Natural killer cell (primary cell): Measurements from ENCODE around the gene AGPAT2. TPM values are rescaled to one million over a fixed set of nuclear protein-coding genes. Genes with fewer than 3 reads are reported as not detected.
A peak's percentile ranks its signal among the peaks of the same experiment; 100 is the strongest.

ENCODE experiments used
- ATAC-seq, 3 donors: fragments of 150-1000 bp in 2 of 3; fragments of 200-7000 bp in 1 of 3; cut with Tn5 transposase; 1 replicate in 1 of 3; 2 replicates in 2 of 3; pipeline ENCODE4 v1.10.0; 2021; ENCODE audit warnings: mild to moderate bottlenecking in 2 of 3, moderate library complexity in 2 of 3
- DNase-seq, 2 donors: peaks; one replicate each; pipeline versions ENCODE4 v3.0.0 to v3.0.0-alpha.2; 2013 to 2021; ENCODE audit warnings: mixed read lengths in 1 of 2
- H3K27ac ChIP-seq: one replicate; pipeline ENCODE4 v1.5.1; 2013; ENCODE audit warnings: mild to moderate bottlenecking, low read length
- H3K27me3 ChIP-seq: one replicate; pipeline ENCODE4 v1.6.1; 2013; ENCODE audit warnings: low read length; ENCODE audit not compliant: control insufficient read depth, insufficient read depth
- H3K36me3 ChIP-seq: one replicate; pipeline ENCODE4 v1.6.1; 2013; ENCODE audit warnings: low read length; ENCODE audit not compliant: control insufficient read depth, insufficient read depth
- H3K4me1 ChIP-seq: one replicate; pipeline ENCODE4 v1.6.1; 2013; ENCODE audit warnings: low read length; ENCODE audit not compliant: control insufficient read depth, insufficient read depth
- H3K4me3 ChIP-seq: one replicate; pipeline ENCODE4 v1.5.1; 2013; ENCODE audit warnings: low read length
- H3K9me3 ChIP-seq: one replicate; pipeline ENCODE4 v1.6.1; 2013; ENCODE audit warnings: low read length; ENCODE audit not compliant: control insufficient read depth, insufficient read depth
- H3K27ac Mint-ChIP-seq, 2 donors: one replicate each; pipeline ENCODE4 v1.8.0; 2022; ENCODE audit warnings: mild to moderate bottlenecking in 2 of 2, mixed read lengths in 2 of 2, moderate library complexity in 1 of 2
- H3K27me3 Mint-ChIP-seq, 2 donors: one replicate each; pipeline ENCODE4 v1.8.0; 2022; ENCODE audit warnings: low read depth in 2 of 2, mixed read lengths in 2 of 2
- H3K36me3 Mint-ChIP-seq: one replicate; pipeline ENCODE4 v1.8.0; 2022; ENCODE audit warnings: mixed read lengths
- H3K4me1 Mint-ChIP-seq, 2 donors: one replicate each; pipeline ENCODE4 v1.8.0; 2022; ENCODE audit warnings: mixed read lengths in 2 of 2
- H3K4me3 Mint-ChIP-seq: one replicate; pipeline ENCODE4 v1.8.0; 2022; ENCODE audit warnings: mild to moderate bottlenecking, moderate library complexity, mixed read lengths
- H3K9me3 Mint-ChIP-seq, 2 donors: one replicate each; pipeline ENCODE4 v1.8.0; 2022; ENCODE audit warnings: mixed read lengths in 2 of 2
- WGBS: methylation state at CpG from one replicate; pipeline ENCODE4 v1.1.7; 2013; ENCODE audit warnings: missing lambda C conversion rate; ENCODE audit not compliant: insufficient coverage; 5-methylcytosine and 5-hydroxymethylcytosine counted together
- intact Hi-C: fragments of 100-400 bp; cut with micrococcal nuclease; formaldehyde crosslinking; loops from one replicate; pipeline ENCODE4 v1.14.2; 2022
- total RNA-seq, 4 donors: library from RNA; stranded (reverse); fragments of 120-200 nt in 1 of 4; gene quantifications; one replicate each; pipeline versions ENCODE4 v1.2.3 to v1.2.4, GENCODE V29; 2013 to 2022
- TF ChIP-seq, protein P1 (sequence below): fragments of 200-600 bp; IDR thresholded peaks from one replicate; pipeline ENCODE4 v1.8.0; 2022; ENCODE audit warnings: antibody characterized with exemption

AGPAT2 gene
- total RNA-seq, 3 donors from 2014 or later (not counting 1 experiment from before 2014, with no cell fraction given): 10.3 to 19.4 (median 12.0) TPM

DNA sequence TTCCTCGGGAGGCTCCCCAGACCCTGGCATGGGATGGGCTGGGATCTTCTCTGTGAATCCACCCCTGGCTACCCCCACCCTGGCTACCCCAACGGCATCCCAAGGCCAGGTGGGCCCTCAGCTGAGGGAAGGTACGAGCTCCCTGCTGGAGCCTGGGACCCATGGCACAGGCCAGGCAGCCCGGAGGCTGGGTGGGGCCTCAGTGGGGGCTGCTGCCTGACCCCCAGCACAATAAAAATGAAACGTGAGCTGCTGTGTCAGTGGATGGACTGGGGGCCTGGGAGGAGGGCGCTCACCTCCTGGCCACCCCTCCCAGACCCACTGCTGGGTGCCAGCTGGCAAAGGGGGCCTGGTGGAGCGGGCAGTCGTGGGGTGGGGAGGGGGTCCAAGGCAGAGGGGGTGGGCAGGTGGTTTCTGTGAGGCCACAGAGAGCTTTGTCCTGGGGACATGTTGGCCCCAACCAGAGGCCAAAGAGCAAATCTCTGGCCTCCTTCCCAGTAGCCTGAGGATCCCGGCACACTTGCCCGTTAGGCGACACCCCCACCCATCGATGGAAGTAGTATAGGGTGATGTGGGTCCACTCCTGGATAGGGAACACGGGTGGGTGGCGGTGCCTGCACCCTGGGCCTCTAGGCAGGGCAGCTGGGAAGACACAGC is 14.7 kb downstream of the AGPAT2 start:
- no peak overlapping the region for H3K4me3 ChIP-seq
- intact Hi-C loops: no loop called here
- no peaks in the 10 kb centered on the region for H3K9me3 Mint-ChIP-seq
- H3K4me1 ChIP-seq: no peaks in the 10 kb centered on the region
- DNase-seq: no peak
- H3K27ac ChIP-seq: no peak overlapping the region
- no peak for ATAC-seq
- no peaks in the 10 kb centered on the region for H3K27me3 ChIP-seq
- H3K27ac Mint-ChIP-seq: no peak overlapping the region
- H3K4me3 Mint-ChIP-seq: no peak overlapping the region
- WGBS: 85% methylated on average over 13 of the region's 14 CpGs
- peaks cover 0 to 6% of the 10 kb centered on the region in 2 donors for H3K4me1 Mint-ChIP-seq
- H3K9me3 ChIP-seq: no peaks in the 10 kb centered on the region
- TF ChIP-seq, protein P1, sequence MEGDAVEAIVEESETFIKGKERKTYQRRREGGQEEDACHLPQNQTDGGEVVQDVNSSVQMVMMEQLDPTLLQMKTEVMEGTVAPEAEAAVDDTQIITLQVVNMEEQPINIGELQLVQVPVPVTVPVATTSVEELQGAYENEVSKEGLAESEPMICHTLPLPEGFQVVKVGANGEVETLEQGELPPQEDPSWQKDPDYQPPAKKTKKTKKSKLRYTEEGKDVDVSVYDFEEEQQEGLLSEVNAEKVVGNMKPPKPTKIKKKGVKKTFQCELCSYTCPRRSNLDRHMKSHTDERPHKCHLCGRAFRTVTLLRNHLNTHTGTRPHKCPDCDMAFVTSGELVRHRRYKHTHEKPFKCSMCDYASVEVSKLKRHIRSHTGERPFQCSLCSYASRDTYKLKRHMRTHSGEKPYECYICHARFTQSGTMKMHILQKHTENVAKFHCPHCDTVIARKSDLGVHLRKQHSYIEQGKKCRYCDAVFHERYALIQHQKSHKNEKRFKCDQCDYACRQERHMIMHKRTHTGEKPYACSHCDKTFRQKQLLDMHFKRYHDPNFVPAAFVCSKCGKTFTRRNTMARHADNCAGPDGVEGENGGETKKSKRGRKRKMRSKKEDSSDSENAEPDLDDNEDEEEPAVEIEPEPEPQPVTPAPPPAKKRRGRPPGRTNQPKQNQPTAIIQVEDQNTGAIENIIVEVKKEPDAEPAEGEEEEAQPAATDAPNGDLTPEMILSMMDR: no peak
- H3K36me3 ChIP-seq: no peaks in the 10 kb centered on the region
- H3K36me3 Mint-ChIP-seq: no peaks in the 10 kb centered on the region
- peaks cover 0 to 3% of the 10 kb centered on the region in 2 donors for H3K27me3 Mint-ChIP-seq

DNA sequence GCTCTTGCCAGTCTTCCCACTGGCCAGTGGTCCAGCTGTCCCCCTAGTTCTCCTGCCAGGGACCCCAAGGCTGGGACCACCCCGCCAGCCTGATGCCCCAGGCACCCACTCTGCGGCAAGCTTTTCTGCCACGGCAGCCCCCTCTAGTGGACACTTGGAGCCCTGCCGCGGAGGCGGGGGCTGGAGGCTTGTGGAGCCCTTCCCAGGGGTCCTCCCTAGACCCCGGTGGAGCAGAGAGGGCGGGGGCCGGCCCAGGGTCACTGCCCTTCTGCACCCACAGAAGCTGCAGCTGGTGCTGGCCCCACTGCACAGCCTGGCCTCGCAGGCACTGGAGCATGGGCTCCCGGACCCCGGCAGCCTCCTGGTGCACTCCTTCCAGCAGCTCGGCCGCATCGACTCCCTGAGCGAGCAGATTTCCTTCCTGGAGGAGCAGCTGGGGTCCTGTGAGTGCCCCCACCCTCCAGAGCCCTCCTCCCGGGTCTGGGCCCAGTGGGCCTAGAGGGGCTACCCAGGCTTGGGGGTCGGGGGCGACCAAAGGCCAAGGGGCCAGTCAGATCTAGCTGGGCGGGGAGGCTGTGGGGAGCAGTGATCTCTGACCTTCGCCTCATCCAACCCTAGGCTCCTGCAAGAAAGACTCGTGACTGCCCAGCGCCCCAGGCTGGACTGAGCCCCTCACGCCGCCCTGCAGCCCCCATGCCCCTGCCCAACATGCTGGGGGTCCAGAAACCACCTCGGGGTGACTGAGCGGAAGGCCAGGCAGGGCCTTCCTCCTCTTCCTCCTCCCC is 15.4 kb downstream of the AGPAT2 start:
- intact Hi-C loops: no loop called here
- Histone ChIP-seq H3K27ac (no peak overlapping the region), H3K4me1 (no peaks in the 10 kb centered on the region), H3K36me3 (no peaks in the 10 kb centered on the region), H3K4me3 (no peak overlapping the region), H3K9me3 (no peaks in the 10 kb centered on the region), H3K27me3 (peaks cover 2% of the 10 kb centered on the region)
- TF ChIP-seq, protein P1: peak; percentile 69
- Mint-ChIP-seq H3K9me3 (no peaks in the 10 kb centered on the region), H3K4me1 (peaks cover 0 to 6% of the 10 kb centered on the region in 2 donors), H3K27ac (no peak overlapping the region), H3K36me3 (no peaks in the 10 kb centered on the region), H3K4me3 (no peak overlapping the region), H3K27me3 (peaks cover 0 to 3% of the 10 kb centered on the region in 2 donors)
- peak in 2 of 3 donors; percentile 50 to 66 for ATAC-seq
- WGBS: 72% methylated on average over 27 of the region's 27 CpGs
- peak in 1 of 2 donors; percentile 59 for DNase-seq

DNA sequence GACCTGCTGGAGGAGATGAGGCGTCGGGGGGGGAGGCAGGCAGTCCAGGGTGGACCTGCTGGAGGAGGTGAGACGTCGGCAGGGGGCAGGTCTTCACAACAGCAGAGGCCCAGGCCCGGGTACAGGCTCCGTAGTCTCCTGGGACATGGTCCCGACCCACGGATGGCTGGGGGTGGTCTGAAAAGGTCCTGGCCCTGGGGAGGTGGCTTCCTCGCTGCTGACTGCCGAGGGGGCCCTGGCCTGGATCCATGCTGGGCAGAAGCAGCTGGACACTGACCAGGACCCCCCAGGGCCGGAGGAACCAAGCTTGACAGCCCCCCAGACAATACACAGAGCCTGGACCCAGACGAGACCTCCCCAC is 16.0 kb downstream of the AGPAT2 start:
- intact Hi-C loops: no loop called here
- Histone ChIP-seq H3K4me1 (peaks cover 4% of the 10 kb centered on the region), H3K36me3 (no peaks in the 10 kb centered on the region), H3K4me3 (no peak overlapping the region), H3K9me3 (no peaks in the 10 kb centered on the region), H3K27me3 (peaks cover 7% of the 10 kb centered on the region), H3K27ac (no peak overlapping the region)
- Mint-ChIP-seq H3K27ac (no peak overlapping the region), H3K4me3 (no peak overlapping the region), H3K36me3 (no peaks in the 10 kb centered on the region), H3K9me3 (no peaks in the 10 kb centered on the region), H3K4me1 (peaks cover 0 to 6% of the 10 kb centered on the region in 2 donors), H3K27me3 (peaks cover 0 to 3% of the 10 kb centered on the region in 2 donors)
- ATAC-seq: no peak
- DNase-seq: no peak
- WGBS: 83% methylated on average over 12 of the region's 12 CpGs
- TF ChIP-seq, protein P1: no peak
